Stimulated activated CD4-positive, alpha-beta T cell treated with anti-CD3 and anti-CD28 coated beads, Interleukin-15, amount 100 ng/mL, for 1 hour (primary cell): Measurements from ENCODE around the gene CLDN20.
"Not testable (repeated sequence)": the region's sequence is repeated elsewhere in the genome, so short reads cannot be mapped to it uniquely, and the experiment has no call there.

Experiments
- DNase-seq, 2 donors: peaks; one replicate each; pipeline ENCODE4 v3.0.0-alpha.2; 2020; ENCODE audit warnings: low read depth in 1 of 2, low spot score in 1 of 2

CLDN20 gene

GRCh38 chr6:155263373-155264063 is at the start of gene CLDN20:
CLDN20 (plus strand) TSS chr6:155264013; CDS start chr6:155275720, 11,707 bp downstream.
- DNase-seq: no peak

- DNase-seq: no peak
Measured at GRCh38 chr6:155215906-155216305, 47.9 kb upstream of the CLDN20 start.

GRCh38 chr6:155216312-155217046 is 47.3 kb upstream of the CLDN20 start:
- DNase-seq: no peak

- DNase-seq: not testable (repeated sequence)
Measured at GRCh38 chr6:155218711-155219110, 45.1 kb upstream of the CLDN20 start.

- DNase-seq: no peak
Measured at GRCh38 chr6:155219299-155219698, 44.5 kb upstream of the CLDN20 start.

- no peak for DNase-seq
Measured at GRCh38 chr6:155219858-155220301, 43.9 kb upstream of the CLDN20 start.

GRCh38 chr6:155221086-155221485 is 42.7 kb upstream of the CLDN20 start:
- no peak for DNase-seq

- DNase-seq: no peak
Measured at GRCh38 chr6:155222506-155222905, 41.3 kb upstream of the CLDN20 start.

GRCh38 chr6:155223646-155224451 is 40.0 kb upstream of the CLDN20 start:
- peak in 1 of 2 donors; percentile 9 for DNase-seq

- no peak for DNase-seq
Measured at GRCh38 chr6:155224618-155225017, 39.2 kb upstream of the CLDN20 start.

GRCh38 chr6:155227046-155227445 is 36.8 kb upstream of the CLDN20 start:
- no peak for DNase-seq

- DNase-seq: no peak
Measured at GRCh38 chr6:155228546-155229166, 35.2 kb upstream of the CLDN20 start.

- not testable (repeated sequence) for DNase-seq
Measured at GRCh38 chr6:155230975-155231374, 32.8 kb upstream of the CLDN20 start.

- DNase-seq: no peak
Measured at GRCh38 chr6:155232848-155233247, 31.0 kb upstream of the CLDN20 start.

GRCh38 chr6:155234167-155234566 is 29.6 kb upstream of the CLDN20 start:
- no peak for DNase-seq

GRCh38 chr6:155234687-155235086 is 29.1 kb upstream of the CLDN20 start:
- no peak for DNase-seq

GRCh38 chr6:155235087-155235486 is 28.7 kb upstream of the CLDN20 start:
- DNase-seq: no peak

GRCh38 chr6:155237613-155238012 is 26.2 kb upstream of the CLDN20 start:
- DNase-seq: no peak

GRCh38 chr6:155240905-155241600 is 22.8 kb upstream of the CLDN20 start:
- DNase-seq: no peak

GRCh38 chr6:155241966-155242365 is 21.8 kb upstream of the CLDN20 start:
- no peak for DNase-seq

- DNase-seq: no peak
Measured at GRCh38 chr6:155244434-155244833, 19.4 kb upstream of the CLDN20 start.
